Progenitor cell of endocrine pancreas (in vitro differentiated cells): ENCODE measurements around the gene SIGLEC5. TPM values are rescaled to one million over a fixed set of nuclear protein-coding genes. Genes with fewer than 3 reads are reported as not detected.

ENCODE experiments used
- DNase-seq: peaks from one replicate; pipeline ENCODE4 v3.0.0; 2021; ENCODE audit warnings: low spot score; ENCODE audit not compliant: unreplicated experiment
- H3K27ac Mint-ChIP-seq: 2 replicates; pipeline ENCODE4 v1.8.0; 2021; ENCODE audit warnings: mild to moderate bottlenecking, moderate library complexity, mixed read lengths
- H3K27me3 Mint-ChIP-seq: 2 replicates; pipeline ENCODE4 v1.8.0; 2021; ENCODE audit warnings: mixed read lengths
- H3K36me3 Mint-ChIP-seq: 2 replicates; pipeline ENCODE4 v1.8.0; 2022; ENCODE audit warnings: mixed read lengths; ENCODE audit not compliant: insufficient read depth
- H3K4me1 Mint-ChIP-seq: 2 replicates; pipeline ENCODE4 v1.8.0; 2021; ENCODE audit warnings: low read depth, mixed read lengths
- H3K4me3 Mint-ChIP-seq: 2 replicates; pipeline ENCODE4 v1.8.0; 2021; ENCODE audit warnings: low read depth, mild to moderate bottlenecking, moderate library complexity, mixed read lengths
- H3K9me3 Mint-ChIP-seq: 2 replicates; pipeline ENCODE4 v1.8.0; 2021; ENCODE audit warnings: low read depth, mixed read lengths
- CTCF ChIP-seq: fragments of 200-600 bp; sonication (generic); IDR thresholded peaks from one replicate; pipeline ENCODE4 v1.5.0; 2021; ENCODE audit warnings: antibody characterized with exemption, mild to moderate bottlenecking; ENCODE audit not compliant: unreplicated experiment
- total RNA-seq: library from RNA; stranded (reverse); gene quantifications from 2 replicates; pipeline ENCODE4 v1.2.1, GENCODE V29; 2021

The SIGLEC5 gene
- total RNA-seq, 1 donor from 2014 or later: not detected

DNA sequence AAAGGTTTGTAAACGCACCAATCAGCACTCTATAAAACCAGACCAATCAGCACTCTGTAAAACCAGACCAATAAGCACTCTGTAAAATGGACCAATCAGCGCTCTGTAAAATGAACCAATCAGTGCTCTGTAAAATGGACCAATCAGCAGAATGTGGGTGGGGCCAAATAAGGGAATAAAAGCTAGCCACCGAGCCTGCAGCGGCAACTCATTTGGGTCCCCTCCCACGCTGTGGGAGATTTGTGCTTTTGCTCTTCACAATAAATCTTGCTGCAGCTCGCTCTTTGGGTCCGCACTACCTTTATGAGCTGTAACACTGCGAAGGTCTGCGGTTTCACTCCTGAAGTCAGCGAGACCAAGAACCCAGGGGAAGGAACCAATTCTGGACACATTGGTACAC is 31.1 kb downstream of the SIGLEC5 start:
- Mint-ChIP-seq H3K27me3 (no peaks in the 10 kb centered on the region), H3K36me3 (peaks cover 1% of the 10 kb centered on the region), H3K4me3 (no peak overlapping the region), H3K9me3 (peaks cover 3% of the 10 kb centered on the region), H3K4me1 (peaks cover 7% of the 10 kb centered on the region), H3K27ac (no peak overlapping the region)
- no peak for DNase-seq
- TF ChIP-seq CTCF: no peak

- H3K36me3 Mint-ChIP-seq: peaks cover 1% of the 10 kb centered on the region
- peaks cover 3% of the 10 kb centered on the region for H3K9me3 Mint-ChIP-seq
- H3K4me1 Mint-ChIP-seq: peaks cover 13% of the 10 kb centered on the region
- no peaks in the 10 kb centered on the region for H3K27me3 Mint-ChIP-seq
- no peak overlapping the region for H3K4me3 Mint-ChIP-seq
- no peak for DNase-seq
- H3K27ac Mint-ChIP-seq: no peak overlapping the region
- no peak for TF ChIP-seq CTCF
Observed at GRCh38 chr19:51598159-51598915, 31.9 kb downstream of the SIGLEC5 start.

DNA sequence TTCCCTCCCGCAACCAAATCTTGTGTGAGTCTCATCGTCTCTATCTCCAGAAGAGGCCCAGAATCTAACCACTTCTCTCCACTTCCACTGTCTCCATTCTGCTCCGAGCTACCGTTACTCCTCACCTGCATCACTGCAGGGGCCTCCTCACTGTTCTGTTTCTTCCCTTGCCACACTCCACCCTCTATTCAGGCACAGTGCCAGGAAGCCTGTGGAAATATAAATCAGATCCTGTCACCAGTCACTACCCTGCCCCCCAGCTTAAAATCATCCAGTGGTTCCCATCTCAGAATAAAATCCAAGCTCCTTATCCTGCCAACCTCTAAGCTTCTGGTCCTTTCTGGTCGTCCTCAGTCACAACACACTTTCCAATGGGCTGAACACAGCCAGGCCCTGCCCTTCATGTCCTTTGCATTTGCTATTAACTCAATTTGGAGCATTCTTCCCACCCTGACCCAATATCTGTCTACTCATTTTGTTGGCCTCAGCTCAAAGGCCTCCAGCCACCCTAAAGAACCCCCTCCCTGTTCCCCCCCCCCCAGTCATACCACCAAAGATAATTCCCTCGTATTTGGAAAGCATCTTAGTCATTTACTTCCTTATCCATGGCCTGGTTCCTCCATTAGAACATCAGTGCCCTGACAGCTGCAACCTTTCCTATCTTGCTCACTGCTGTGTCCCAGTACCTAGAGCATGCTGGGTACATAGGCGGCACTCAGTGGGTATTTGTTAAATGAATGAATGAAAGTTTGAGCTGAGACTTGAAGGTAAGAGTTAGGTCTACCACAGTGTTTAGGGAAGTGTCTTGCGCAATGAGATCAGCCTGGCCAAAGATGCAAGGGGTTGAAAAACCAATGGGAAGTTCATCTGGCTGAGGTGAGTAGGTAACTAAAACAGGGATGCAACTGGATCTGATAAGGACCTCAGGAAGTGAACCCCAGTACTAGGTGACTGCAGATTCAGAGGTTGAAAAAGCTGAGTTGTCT is 34.7 kb downstream of the SIGLEC5 start:
- peak overlapping the region; percentile 87 for H3K4me3 Mint-ChIP-seq
- H3K4me1 Mint-ChIP-seq: peaks cover 17% of the 10 kb centered on the region
- DNase-seq: no peak
- no peak for TF ChIP-seq CTCF
- H3K36me3 Mint-ChIP-seq: no peaks in the 10 kb centered on the region
- no peaks in the 10 kb centered on the region for H3K27me3 Mint-ChIP-seq
- peaks cover 3% of the 10 kb centered on the region for H3K9me3 Mint-ChIP-seq
- peak overlapping the region; percentile 95 for H3K27ac Mint-ChIP-seq

DNA sequence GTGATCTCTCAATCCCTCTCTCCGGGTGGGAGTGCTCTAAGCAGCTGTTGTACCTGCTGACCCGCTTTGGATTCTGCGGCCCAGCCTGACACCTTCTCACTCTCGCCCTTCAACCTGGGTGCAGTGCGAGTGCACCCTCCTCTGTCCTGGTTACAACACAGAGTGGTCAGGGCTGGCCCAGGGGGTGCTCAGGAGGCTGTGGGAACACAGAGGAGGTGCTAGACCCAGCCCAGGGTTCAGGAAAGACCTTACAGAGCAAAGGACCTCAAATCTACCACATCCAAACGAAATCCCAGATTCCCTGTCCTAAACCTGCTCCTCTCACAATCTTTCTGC is 35.5 kb downstream of the SIGLEC5 start:
- Mint-ChIP-seq H3K27ac (peak overlapping the region; percentile 95), H3K4me1 (peaks cover 17% of the 10 kb centered on the region), H3K36me3 (peaks cover 1% of the 10 kb centered on the region), H3K4me3 (peak overlapping the region; percentile 87), H3K27me3 (no peaks in the 10 kb centered on the region), H3K9me3 (peaks cover 3% of the 10 kb centered on the region)
- TF ChIP-seq CTCF: no peak
- no peak for DNase-seq

GRCh38 chr19:51593969-51594773 is 36.0 kb downstream of the SIGLEC5 start:
- no peak for TF ChIP-seq CTCF
- H3K4me3 Mint-ChIP-seq: peak overlapping the region; percentile 87
- peaks cover 8% of the 10 kb centered on the region for H3K9me3 Mint-ChIP-seq
- H3K27ac Mint-ChIP-seq: peak overlapping the region; percentile 95
- no peaks in the 10 kb centered on the region for H3K27me3 Mint-ChIP-seq
- peaks cover 5% of the 10 kb centered on the region for H3K36me3 Mint-ChIP-seq
- H3K4me1 Mint-ChIP-seq: peaks cover 17% of the 10 kb centered on the region
- peak; percentile 97 for DNase-seq
